Mesothelial cell of epicardium (in vitro differentiated cells): ENCODE data around the gene DBNDD2. TPM values are rescaled to one million over a fixed set of nuclear protein-coding genes. Genes with fewer than 3 reads are reported as not detected.

Experiments used
- DNase-seq, 2 experiments: peaks; one replicate each; pipeline ENCODE4 v3.0.0; 2021; ENCODE audit warnings: low spot score in 2 of 2; ENCODE audit not compliant: unreplicated experiment in 2 of 2
- H3K27ac Mint-ChIP-seq: 2 replicates; pipeline ENCODE4 v1.8.0; 2021; ENCODE audit warnings: mixed read lengths
- H3K27me3 Mint-ChIP-seq: 2 replicates; pipeline ENCODE4 v1.8.0; 2021; ENCODE audit warnings: low read depth, mixed read lengths
- H3K36me3 Mint-ChIP-seq: 2 replicates; pipeline ENCODE4 v1.8.0; 2021; ENCODE audit warnings: mixed read lengths
- H3K4me1 Mint-ChIP-seq: 2 replicates; pipeline ENCODE4 v1.8.0; 2021; ENCODE audit warnings: mixed read lengths
- H3K4me3 Mint-ChIP-seq: 2 replicates; pipeline ENCODE4 v1.8.0; 2021; ENCODE audit warnings: mild to moderate bottlenecking, moderate library complexity, mixed read lengths
- H3K9me3 Mint-ChIP-seq: 2 replicates; pipeline ENCODE4 v1.8.0; 2021; ENCODE audit warnings: mixed read lengths
- CTCF ChIP-seq: fragments of 200-600 bp; sonication (generic); IDR thresholded peaks from one replicate; pipeline ENCODE4 v1.5.0; 2021; ENCODE audit warnings: antibody characterized with exemption; ENCODE audit not compliant: unreplicated experiment
- total RNA-seq: library from RNA; stranded (reverse); gene quantifications from 3 replicates; pipeline ENCODE4 v1.2.1, GENCODE V29; 2021

Gene DBNDD2
- total RNA-seq, 1 donor from 2014 or later = 10.5 TPM

DNA sequence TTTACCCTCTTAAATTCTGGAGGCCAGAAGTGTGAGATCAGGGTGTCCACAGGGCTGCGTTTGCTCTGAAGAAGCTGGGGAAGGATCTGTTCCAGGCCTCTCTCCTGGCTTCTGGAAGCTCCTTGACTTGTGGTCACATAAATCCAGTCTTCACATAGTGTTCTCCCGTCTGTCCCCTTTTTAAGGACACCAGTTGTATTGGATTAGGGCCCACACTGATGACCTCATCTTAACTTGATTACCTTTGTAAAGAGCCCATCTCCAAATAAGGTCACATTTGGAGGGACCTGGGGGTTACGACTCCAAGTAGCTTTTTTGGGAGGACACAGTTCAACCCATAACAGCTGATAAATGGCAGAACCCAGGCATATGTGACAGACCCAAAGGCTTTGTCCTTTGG lies 41.4 kb downstream of the DBNDD2 start:
- DNase-seq = no peak
- H3K27ac Mint-ChIP-seq = no peak overlapping the region
- H3K9me3 Mint-ChIP-seq = no peaks in the 10 kb centered on the region
- H3K4me3 Mint-ChIP-seq = no peak overlapping the region
- H3K27me3 Mint-ChIP-seq = no peaks in the 10 kb centered on the region
- H3K4me1 Mint-ChIP-seq = peaks cover 26% of the 10 kb centered on the region
- TF ChIP-seq CTCF = no peak
- no peaks in the 10 kb centered on the region for H3K36me3 Mint-ChIP-seq

DNA sequence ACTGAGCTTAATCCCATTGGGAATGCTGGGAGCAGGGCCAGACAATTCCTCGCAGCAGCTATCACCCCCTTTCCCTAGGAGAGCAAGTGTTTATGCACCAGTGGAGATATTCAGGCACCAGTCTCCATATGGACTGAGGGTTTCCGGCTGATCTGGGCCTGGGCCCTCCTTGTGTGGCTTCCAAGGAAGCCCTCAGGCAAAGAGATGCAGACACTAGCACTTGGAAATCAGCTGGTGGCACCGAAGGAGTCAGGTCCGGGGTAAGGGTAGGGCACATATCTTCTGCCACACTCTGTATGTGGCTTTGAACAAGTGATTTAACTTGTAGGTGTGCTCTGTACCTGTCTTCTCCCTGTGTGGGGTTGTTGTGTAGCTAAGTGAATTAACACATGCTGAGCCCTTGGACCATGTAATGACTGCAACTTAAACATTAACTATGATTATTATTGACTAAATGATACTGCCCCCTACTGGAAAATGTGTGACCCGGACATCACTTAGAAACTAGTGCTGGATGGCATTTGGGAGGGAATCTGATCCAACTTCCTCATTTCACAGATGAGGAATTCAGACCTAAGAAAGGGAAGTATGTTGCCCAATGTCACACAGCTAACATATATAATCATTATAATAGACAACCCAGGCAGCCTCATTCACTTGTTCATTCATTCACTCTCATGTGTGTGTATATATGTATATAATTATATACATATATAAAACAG lies 42.2 kb downstream of the DBNDD2 start:
- TF ChIP-seq CTCF = peak; percentile 64
- peaks cover 19% of the 10 kb centered on the region for H3K4me1 Mint-ChIP-seq
- H3K27me3 Mint-ChIP-seq = no peaks in the 10 kb centered on the region
- no peak overlapping the region for H3K27ac Mint-ChIP-seq
- no peaks in the 10 kb centered on the region for H3K36me3 Mint-ChIP-seq
- H3K9me3 Mint-ChIP-seq = no peaks in the 10 kb centered on the region
- no peak overlapping the region for H3K4me3 Mint-ChIP-seq
- DNase-seq = no peak

- Mint-ChIP-seq H3K27ac (no peak overlapping the region), H3K4me3 (no peak overlapping the region), H3K9me3 (no peaks in the 10 kb centered on the region), H3K27me3 (no peaks in the 10 kb centered on the region), H3K36me3 (no peaks in the 10 kb centered on the region), H3K4me1 (peaks cover 5% of the 10 kb centered on the region)
- no peak for TF ChIP-seq CTCF
- DNase-seq = no peak
Measured at GRCh38 chr20:45452238-45452637, 44.1 kb downstream of the DBNDD2 start.

GRCh38 chr20:45452772-45453691 lies 44.9 kb downstream of the DBNDD2 start:
- no peak overlapping the region for H3K27ac Mint-ChIP-seq
- H3K4me1 Mint-ChIP-seq = peaks cover 4% of the 10 kb centered on the region

DNA sequence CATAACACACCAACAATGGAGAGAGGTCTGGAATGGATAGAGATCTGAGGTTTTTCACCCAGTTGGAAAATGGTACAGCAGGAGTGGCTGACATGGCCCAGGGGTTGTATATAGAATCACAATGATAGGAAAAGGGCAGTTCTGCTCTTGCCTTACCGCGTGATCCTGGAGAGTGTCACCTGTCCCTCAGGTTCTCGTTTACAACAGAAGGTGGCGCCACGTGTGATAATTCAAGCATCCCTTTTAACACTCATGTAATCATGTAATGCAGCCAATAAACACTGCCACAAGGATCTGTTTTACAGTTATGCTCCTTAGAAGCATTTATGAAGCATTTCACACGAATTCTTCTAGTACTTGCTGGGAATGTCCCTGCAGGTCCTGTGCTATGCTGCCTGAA lies 48.5 kb downstream of the DBNDD2 start:
- no peak for DNase-seq
- Mint-ChIP-seq H3K4me1 (no peaks in the 10 kb centered on the region), H3K27me3 (peaks cover 2% of the 10 kb centered on the region), H3K36me3 (no peaks in the 10 kb centered on the region), H3K27ac (no peak overlapping the region), H3K9me3 (no peaks in the 10 kb centered on the region), H3K4me3 (no peak overlapping the region)
- peak; percentile 16 for TF ChIP-seq CTCF

More at GRCh38 chr20:45452772-45453691, 44.9 kb downstream of the DBNDD2 start:
- DNase-seq = no peak
- Mint-ChIP-seq H3K4me3 (no peak overlapping the region), H3K9me3 (no peaks in the 10 kb centered on the region), H3K27me3 (no peaks in the 10 kb centered on the region), H3K36me3 (no peaks in the 10 kb centered on the region)
- TF ChIP-seq CTCF = no peak
